CD4-positive, alpha-beta T cell treated with Interleukin-10 for 1 hour (primary cell): ENCODE measurements around the gene CNOT2.

Experiments
- DNase-seq: peaks from one replicate; pipeline ENCODE4 v3.0.0-alpha.2; 2020

CNOT2 gene

GRCh38 chr12:70251661-70252060, 8.4 kb downstream of the CNOT2 start:
- DNase-seq, result no peak

- DNase-seq, result no peak
Observed at GRCh38 chr12:70252832-70253231, 9.6 kb downstream of the CNOT2 start.

DNA sequence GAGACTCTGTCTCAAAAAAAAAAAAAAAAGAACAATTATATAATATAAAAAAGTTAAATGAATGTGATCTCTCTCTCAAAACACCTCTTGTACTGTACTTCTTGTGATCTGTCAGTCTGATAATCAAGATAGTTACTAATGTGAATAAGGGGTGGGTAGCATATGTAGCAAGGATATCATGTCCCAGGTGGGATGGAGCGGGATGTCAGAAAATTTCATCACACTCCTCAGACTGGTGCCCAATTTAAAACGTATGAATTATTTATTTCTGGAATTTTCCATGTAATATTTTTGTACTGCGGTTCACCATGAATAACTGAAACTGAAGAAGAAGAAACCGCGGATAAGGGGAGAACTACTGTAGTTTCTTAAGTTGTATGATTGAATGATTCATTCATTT, 11.0 kb downstream of the CNOT2 start:
- DNase-seq, result no peak

DNA sequence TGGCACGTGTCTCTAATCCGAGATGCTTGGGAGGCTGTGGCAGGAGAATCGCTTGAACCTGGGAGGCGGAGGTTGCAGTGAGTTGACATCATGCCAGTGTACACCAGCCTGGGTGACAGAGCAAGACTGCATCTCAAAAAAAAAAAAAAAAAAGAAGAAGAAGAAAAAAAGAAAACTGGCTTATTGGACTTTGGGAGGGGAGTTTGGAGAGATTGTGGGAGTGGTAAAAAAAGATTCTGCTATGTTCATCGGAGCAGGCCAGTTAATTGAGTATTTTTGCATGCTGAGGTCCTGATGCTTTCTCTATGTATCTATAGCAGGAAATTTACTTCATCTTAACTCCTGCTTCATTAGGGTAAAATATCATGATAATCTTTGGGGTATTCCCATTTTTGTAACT, 11.6 kb downstream of the CNOT2 start:
- no peak for DNase-seq

- DNase-seq, result no peak
Observed at GRCh38 chr12:70255311-70255710, 12.1 kb downstream of the CNOT2 start.

DNA sequence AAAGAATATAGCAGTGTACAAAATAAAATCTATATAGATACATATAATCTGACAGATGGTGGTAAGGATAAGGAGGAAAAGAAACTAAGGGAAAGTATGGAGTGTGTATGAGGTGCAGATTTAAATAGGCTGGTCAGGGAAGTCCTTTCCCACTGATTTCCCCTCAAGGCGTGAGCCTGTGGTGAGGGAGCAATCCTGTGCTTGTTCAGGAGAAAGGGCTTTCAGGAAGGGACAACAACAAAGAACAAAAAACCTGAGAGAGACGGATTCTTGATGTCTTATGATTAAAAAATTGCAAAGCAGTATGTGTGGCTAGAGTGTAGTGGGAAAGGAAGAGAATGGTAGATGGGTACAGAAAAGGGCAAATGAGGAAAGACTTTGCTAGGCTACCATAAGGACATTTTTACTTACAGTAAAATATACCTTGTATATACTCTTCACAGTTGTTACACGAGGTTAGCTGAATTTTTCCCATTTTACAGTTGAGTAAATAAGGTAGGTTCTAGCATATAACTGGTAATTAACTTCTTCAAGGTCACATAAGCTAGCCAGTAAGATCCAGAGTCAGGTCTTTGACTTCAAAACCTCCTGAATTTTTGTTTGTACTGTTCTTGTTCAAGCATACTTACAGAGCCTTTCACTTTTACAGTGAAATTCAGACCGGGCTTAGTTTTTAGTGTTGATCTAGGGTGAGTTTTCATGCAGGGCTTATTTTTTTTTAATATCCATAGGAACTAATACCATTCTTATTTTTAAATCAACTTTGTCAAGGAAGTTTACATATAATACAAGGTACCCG, 15.6 kb downstream of the CNOT2 start:
- DNase-seq, result no peak

DNA sequence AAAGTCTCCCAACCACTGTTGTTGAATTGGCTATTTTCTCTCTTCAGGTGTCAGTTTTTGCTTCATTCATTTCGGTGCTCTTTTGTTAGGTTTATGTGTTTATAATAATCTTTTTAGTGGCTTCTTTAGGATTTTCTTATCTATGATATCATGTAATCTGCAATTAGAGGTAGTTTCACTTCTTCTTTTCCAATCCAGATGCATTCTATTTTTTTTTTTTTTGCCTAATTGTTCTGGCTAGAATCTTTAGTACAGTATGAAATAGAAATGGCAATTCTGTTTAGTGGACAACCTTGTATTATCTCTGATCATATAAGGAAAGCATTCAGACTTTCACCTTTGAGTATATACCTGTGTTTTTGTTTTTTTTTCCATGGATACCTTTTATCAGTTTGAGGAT, 17.4 kb downstream of the CNOT2 start:
- DNase-seq, result no peak

DNA sequence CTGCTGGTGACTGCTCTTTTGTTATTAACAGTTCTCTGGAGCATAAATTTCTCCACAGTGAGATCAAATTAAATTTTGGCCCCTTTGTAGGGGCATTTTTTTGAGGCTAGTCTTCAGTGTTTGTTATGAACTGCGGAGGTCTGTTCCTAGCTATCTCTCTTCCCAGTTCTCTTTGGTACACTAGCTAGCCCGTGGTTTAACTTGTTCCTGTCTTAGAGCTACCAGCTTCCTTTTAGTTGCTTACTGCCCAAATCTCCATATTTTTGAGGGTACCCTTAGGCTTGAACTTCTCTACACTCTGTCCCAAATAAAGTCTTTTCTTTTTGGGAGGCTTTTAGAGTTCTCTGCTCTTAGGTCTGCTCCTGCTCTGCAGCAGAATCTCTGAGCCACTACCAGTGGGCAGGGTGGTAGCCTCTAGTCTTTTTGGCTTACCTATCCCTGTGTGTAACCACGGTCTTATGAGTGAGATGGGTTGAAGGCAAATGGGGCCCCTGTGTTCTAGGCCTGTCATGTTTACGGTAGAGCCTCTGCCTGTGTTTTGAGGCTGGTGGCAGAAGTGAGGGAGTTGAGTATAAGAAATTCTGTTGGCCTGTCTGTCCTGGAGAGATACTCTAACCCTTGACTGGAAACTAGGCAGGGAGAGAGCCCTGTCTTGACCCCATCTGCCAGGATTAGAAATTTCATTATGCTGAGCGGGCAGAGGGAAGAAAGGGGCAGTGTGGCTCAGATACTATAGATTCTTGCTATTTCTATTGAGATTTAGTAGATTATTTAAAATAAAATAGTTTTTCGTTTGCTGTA, 21.0 kb downstream of the CNOT2 start:
- no peak for DNase-seq

DNA sequence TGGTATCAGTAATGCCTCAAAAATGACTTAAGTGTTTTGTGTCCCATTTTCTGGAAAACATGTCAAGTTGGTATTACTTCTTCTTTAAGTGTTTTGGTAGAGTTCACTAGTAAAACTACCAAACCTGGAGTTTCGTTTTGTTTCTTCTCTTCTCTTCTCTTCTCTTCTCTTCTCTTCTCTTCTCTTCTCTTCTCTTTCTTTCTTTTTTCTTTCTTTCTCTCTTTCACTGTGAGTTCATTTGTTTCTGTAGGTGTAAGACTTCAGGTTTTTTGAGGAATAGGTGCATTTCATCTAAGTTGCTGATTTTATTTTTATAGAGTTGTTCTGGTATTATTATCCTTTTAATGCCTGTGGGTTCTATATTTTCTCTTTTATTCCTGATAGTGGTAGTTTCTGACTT, 21.9 kb downstream of the CNOT2 start:
- no peak for DNase-seq

DNA sequence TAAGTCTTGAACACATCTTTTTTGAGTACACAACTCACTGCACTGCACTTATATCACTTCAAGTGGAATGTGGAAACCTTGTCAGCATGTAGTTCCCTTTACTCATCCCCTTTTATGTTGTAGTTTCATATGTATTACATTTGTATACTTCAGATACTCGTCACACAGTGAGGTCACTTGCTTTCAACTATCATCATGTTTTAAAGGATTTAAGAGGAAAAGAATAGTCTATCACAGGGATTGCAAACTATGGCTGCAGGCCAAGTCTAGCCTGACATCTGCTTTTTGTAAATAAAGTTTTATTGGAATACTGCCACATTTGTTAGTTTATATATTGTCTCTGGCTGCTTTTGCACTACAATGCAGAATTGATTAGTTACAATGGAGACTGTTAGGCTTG, 24.3 kb downstream of the CNOT2 start:
- no peak for DNase-seq

GRCh38 chr12:70268972-70269371, 25.7 kb downstream of the CNOT2 start:
- DNase-seq, result no peak

DNA sequence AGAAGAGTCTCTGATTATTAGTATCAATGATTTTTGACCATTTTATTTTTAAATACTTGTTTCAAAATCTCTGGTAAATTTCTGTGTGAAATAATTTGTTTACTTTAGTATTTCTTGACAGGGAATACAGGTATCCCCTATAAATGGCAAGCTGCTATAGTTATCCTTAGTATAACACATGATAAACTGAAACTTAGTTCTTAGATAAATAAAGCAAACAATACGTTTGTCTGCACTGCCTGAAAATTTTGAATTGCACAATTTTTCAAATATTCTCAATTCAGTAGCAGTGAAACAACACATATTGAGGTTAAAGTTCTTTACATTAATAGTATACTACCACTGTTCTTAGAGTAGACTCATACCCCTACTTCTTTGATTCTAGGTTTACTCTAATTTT, 26.9 kb downstream of the CNOT2 start:
- DNase-seq, result no peak

- DNase-seq, result no peak
Observed at GRCh38 chr12:70271025-70271424, 27.8 kb downstream of the CNOT2 start.

GRCh38 chr12:70272510-70272909, 29.3 kb downstream of the CNOT2 start:
- no peak for DNase-seq

DNA sequence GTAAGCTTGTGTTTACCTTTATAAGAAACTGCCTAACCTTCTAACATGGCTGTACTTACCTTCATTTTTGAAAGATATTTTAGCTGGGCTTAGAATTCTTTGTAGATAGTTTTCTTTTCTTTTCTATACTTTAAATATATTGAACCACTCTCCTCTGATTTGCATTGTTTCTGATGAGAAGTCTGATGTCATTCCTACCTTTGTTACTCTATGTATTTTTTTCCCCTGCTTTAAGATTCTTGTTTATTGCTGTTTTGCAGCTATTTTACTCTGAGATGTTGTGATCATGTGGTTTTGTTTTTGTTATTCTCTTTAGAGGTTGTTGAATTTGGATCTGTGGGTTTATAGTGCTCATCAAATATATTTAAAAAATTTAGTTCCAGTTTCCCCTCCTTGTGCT, 31.8 kb downstream of the CNOT2 start:
- no peak for DNase-seq

DNA sequence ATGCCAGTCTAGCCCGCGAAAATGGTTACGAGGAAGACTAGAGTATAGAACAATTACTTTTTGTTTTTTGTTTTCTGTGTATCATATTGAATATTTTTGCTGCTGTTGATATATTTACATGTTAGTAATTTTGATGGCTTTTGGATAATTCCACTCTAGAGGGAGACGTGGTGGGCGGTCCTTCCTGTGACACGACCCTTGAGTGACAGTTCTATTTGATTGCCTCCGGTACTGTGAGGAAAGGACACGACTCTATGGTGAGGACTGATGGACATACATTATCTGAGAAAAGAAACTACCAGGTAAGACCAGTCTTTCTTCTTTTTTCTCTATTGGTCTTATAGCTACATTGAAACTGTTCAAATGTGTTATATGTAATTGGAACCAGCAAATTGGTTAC, 34.7 kb downstream of the CNOT2 start:
- no peak for DNase-seq

- DNase-seq, result no peak
Observed at GRCh38 chr12:70278945-70279344, 35.7 kb downstream of the CNOT2 start.

GRCh38 chr12:70283232-70283631, 40.0 kb downstream of the CNOT2 start:
- no peak for DNase-seq

DNA sequence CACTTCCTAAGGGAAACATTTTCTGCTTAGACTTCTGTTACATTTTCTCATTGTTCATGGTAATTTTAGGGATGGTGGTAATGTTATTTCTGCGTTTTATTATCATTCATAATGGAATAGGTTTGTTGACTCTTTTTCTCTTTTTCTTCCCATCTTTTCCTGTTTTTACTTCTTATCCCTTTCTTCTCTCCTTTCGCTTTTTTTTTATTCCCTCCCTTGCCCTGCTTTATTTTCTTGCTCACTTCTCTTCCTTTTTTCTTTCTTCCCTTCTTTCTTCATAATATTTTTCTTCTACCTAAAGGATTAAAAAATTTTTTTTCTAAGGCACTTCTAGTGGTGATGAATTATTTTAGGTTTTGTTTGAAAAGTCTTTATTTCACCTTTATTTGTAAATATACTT, 45.6 kb downstream of the CNOT2 start:
- DNase-seq, result no peak

DNA sequence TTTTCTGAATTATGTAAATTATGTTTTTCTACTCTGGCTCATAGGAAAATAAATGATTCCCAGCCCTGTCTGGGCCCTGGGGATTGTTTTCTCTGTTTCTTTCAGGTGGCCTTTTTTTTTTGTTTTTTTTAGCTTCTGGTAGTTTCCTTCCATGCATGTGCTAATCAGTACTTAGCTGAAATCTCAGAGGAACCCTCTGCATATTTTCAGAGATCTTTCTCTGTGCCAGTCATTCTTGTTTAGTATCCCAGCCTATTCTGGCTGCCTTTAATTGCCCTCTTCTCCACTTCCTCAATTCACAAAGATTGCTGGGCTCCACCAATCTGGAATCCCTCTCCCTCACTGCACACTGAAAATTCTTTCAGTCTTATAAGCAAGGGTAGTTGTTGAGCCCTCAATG, 46.9 kb downstream of the CNOT2 start:
- no peak for DNase-seq

DNA sequence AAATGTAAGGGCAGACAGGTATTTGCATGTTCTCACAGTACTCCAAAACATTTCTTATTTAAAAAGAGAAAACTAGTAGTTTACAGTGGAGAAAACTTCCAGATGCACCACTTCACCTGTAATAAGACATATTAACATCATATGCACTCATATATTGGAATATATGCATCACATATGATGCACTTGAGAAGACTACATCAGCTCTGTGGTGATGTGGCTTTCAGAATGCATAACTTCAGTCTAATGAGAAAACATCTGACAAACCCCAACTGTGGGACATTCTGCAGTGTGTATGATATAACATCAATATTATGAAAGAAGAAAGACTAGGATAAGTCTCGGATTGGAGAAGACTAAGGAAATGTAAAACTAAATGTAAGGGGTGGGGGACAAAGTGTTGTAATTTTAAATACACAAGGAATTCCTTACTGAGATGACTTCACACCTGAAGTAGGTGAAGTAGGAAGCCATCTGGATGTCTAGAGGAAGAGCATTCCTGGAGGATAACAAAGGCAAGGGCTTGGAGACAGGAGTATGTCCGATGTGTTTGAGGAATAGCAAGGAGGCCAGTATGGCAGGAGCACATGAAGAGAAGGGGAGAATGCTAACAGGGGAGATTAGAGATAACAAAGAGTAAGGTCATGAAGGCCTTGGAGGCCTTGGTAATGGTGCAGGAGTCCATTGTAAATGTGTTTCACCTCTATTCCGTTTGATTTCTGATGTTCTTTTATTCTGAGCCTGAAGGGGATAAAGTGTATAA, 49.0 kb downstream of the CNOT2 start:
- no peak for DNase-seq

- DNase-seq, result peak; percentile 41
Observed at GRCh38 chr12:70304684-70305555, 61.7 kb downstream of the CNOT2 start.

DNA sequence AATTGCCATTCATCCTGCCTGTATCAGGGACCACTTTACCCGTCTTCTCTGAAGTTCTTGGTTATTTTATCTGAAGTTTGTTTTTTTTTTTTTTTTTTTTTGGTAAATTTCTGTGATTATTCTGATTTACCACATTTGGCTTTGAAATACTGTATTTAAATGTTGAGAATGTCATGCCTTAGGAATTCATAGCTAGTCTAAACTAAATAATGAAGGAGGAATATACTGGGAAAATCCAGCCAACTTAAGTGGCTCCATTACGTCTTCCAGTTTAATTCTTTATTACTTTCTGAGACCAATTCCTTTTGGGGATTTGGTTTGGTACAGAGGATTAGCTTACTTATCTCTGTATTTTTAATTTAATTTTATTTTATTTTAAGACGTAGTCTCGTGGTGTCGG, 62.6 kb downstream of the CNOT2 start:
- no peak for DNase-seq
